Endothelial cell (in vitro differentiated cells): ENCODE results near the gene RPA1. TPM values are rescaled to one million over a fixed set of nuclear protein-coding genes. Genes with fewer than 3 reads are reported as not detected.

ENCODE experiments used
- DNase-seq: peaks from one replicate; pipeline ENCODE4 v3.0.0; 2021; ENCODE audit warnings: low spot score
- H3K27ac Mint-ChIP-seq: one replicate; pipeline ENCODE4 v1.8.0; 2021; ENCODE audit warnings: mixed read lengths, inconsistent platforms; ENCODE audit not compliant: unreplicated experiment
- H3K27me3 Mint-ChIP-seq: one replicate; pipeline ENCODE4 v1.8.0; 2021; ENCODE audit warnings: mild to moderate bottlenecking, moderate library complexity, mixed read lengths, inconsistent platforms; ENCODE audit not compliant: unreplicated experiment
- H3K36me3 Mint-ChIP-seq: one replicate; pipeline ENCODE4 v1.8.0; 2021; ENCODE audit warnings: mild to moderate bottlenecking, low read depth, mixed read lengths, inconsistent platforms; ENCODE audit not compliant: unreplicated experiment
- H3K4me1 Mint-ChIP-seq: one replicate; pipeline ENCODE4 v1.8.0; 2021; ENCODE audit warnings: mild to moderate bottlenecking, mixed read lengths, inconsistent platforms; ENCODE audit not compliant: unreplicated experiment
- H3K4me3 Mint-ChIP-seq: one replicate; pipeline ENCODE4 v1.8.0; 2021; ENCODE audit warnings: mild to moderate bottlenecking, mixed read lengths, inconsistent platforms; ENCODE audit not compliant: unreplicated experiment
- H3K9me3 Mint-ChIP-seq: one replicate; pipeline ENCODE4 v1.8.0; 2021; ENCODE audit warnings: mixed read lengths, inconsistent platforms; ENCODE audit not compliant: unreplicated experiment
- CTCF ChIP-seq: fragments of 200-600 bp; sonication (generic); IDR thresholded peaks from one replicate; pipeline ENCODE4 v1.5.0; 2021; ENCODE audit warnings: antibody characterized with exemption; ENCODE audit not compliant: unreplicated experiment
- total RNA-seq: library from RNA; stranded (reverse); fragmentation: NEBNext Ultra II Directional; extraction: Animal tissue kit (Norgen Biotek cat#: 25700); gene quantifications from one replicate; pipeline ENCODE4 v1.2.1, GENCODE V29; 2021; ENCODE audit not compliant: unreplicated experiment

RPA1 gene
- total RNA-seq, 1 donor from 2014 or later = 105 TPM

- no peak for DNase-seq
- H3K4me1 Mint-ChIP-seq = peaks cover 3% of the 10 kb centered on the region
- H3K27me3 Mint-ChIP-seq = peaks cover 2% of the 10 kb centered on the region
- no peaks in the 10 kb centered on the region for H3K9me3 Mint-ChIP-seq
- H3K36me3 Mint-ChIP-seq = peaks cover 26% of the 10 kb centered on the region
- TF ChIP-seq CTCF = no peak
- H3K4me3 Mint-ChIP-seq = no peak overlapping the region
- H3K27ac Mint-ChIP-seq = no peak overlapping the region
These were observed 42.4 kb downstream of the RPA1 start for GRCh38 chr17:1872254-1872653.

GRCh38 chr17:1872976-1873375, 43.2 kb downstream of the RPA1 start:
- Mint-ChIP-seq H3K27me3 (peaks cover 2% of the 10 kb centered on the region), H3K4me1 (peaks cover 3% of the 10 kb centered on the region), H3K27ac (no peak overlapping the region), H3K36me3 (peaks cover 30% of the 10 kb centered on the region), H3K4me3 (no peak overlapping the region), H3K9me3 (no peaks in the 10 kb centered on the region)
- no peak for DNase-seq
- TF ChIP-seq CTCF = no peak

GRCh38 chr17:1873418-1873817, 43.6 kb downstream of the RPA1 start:
- no peak for DNase-seq
- no peak overlapping the region for H3K4me3 Mint-ChIP-seq
- H3K4me1 Mint-ChIP-seq = peaks cover 3% of the 10 kb centered on the region
- H3K27ac Mint-ChIP-seq = no peak overlapping the region
- H3K27me3 Mint-ChIP-seq = peaks cover 2% of the 10 kb centered on the region
- no peak for TF ChIP-seq CTCF
- no peaks in the 10 kb centered on the region for H3K9me3 Mint-ChIP-seq
- peaks cover 30% of the 10 kb centered on the region for H3K36me3 Mint-ChIP-seq

GRCh38 chr17:1875597-1875996, 45.8 kb downstream of the RPA1 start:
- Mint-ChIP-seq H3K4me1 (peaks cover 3% of the 10 kb centered on the region), H3K27ac (no peak overlapping the region), H3K27me3 (peaks cover 2% of the 10 kb centered on the region), H3K36me3 (peaks cover 45% of the 10 kb centered on the region), H3K4me3 (no peak overlapping the region), H3K9me3 (no peaks in the 10 kb centered on the region)
- no peak for TF ChIP-seq CTCF
- DNase-seq = no peak

- Mint-ChIP-seq H3K27ac (no peak overlapping the region), H3K4me3 (no peak overlapping the region), H3K4me1 (no peaks in the 10 kb centered on the region), H3K27me3 (peaks cover 2% of the 10 kb centered on the region), H3K36me3 (peaks cover 43% of the 10 kb centered on the region), H3K9me3 (no peaks in the 10 kb centered on the region)
- DNase-seq = no peak
- no peak for TF ChIP-seq CTCF
These were observed 48.8 kb downstream of the RPA1 start for GRCh38 chr17:1878419-1879121.
